NCI-H774 (cell line): ENCODE measurements around the gene MCEE.

Experiments
- DNase-seq: peaks from one replicate; lab custom pipeline; 2025; lab: John Stamatoyannopoulos, UW

The MCEE gene

DNA sequence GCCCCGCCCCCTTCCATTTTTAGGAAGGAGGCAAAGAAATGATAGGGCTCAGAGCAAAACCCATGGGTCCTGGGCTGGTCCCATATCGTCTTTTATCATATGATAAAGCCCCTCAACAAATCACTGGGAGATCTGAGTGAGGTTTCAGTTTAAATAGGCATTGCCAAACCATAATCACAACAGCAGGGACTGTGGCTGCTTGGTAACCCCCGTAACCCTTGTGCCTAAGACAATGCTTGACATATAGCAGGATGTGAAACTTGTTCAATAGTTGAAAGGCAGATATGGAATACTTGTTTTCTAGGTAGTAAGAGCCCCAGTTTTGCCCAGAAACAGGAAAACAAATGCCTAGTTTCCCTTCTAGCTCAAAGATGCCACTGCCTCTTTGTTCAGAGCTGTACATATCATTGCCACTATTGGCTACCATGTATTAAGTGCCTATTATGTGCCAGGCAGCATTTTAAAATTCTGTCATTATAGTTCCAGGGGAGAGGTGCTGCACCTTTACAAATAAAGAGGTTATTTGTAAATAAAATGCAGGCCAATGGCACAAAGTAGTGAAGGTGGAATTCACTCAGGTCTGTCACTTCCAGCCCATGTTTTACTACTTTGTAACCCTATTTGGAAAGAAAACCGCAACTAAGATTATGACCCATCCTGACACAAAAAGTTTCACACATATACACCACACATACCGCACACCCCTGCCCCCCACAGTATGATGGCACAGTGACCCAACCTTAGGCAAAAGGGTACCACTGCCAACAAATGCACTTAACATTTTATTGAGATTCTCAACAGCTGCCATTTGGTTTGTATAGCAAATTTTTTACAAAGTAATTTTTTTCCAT, 47.4 kb downstream of the MCEE start:
- no peak for DNase-seq

- no peak for DNase-seq
Measured at GRCh38 chr2:71078624-71079023, 51.4 kb downstream of the MCEE start.

- no peak for DNase-seq
Measured at GRCh38 chr2:71074893-71075395, 55.1 kb downstream of the MCEE start.

DNA sequence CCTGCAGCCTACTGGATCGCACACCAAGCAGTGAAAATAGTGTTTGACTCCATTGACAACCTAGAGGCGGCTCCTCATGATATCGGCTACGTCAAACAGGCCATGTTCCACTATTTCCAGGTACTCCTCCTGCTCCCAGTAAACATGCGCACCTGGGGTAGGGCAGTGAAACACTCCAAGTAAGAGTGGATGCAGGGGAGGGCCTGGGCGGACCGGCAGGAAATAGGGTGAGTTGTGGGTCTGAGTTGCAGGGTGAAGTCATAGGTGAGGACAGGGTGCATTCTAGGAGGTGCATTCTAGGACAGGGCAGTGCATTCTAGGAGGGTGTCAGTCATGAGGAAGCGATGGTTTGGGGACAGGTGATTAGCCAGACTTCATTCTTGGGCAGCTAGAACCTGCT, 56.6 kb downstream of the MCEE start:
- DNase-seq = no peak

- DNase-seq = no peak
Measured at GRCh38 chr2:71072492-71072891, 57.5 kb downstream of the MCEE start.

DNA sequence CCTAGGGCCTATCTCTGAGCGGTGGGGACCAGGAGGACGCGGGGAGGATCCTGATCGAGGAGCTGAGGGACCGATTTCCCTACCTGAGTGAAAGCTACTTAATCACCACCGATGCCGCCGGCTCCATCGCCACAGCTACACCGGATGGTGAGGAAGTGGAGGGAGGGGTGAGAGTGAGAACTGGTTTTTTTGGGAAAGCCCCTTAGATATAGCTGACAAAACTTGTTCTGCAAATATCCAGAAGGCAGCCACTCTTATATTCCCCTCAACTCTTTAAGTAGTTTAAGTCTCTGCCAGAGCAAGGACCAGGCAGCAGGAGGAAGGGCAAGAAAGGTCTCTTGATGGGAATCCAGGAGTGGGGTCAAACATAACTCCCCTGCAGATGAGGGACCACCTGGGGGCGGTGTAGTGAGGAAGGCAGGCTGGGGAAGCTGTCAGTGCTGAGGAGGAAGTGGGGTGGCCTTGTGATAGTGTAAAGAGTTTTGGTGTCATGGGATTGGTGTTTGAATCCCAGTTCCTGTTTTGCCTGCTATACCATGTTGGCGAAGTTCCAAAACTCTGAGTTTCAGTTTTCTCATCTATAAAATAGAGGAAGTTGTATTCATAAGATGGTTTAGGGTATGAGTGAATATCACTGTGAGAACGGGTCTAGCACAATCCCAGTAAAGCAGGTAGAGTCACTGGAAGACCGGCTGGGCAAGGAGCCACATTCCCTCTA, 58.2 kb downstream of the MCEE start:
- DNase-seq = no peak

DNA sequence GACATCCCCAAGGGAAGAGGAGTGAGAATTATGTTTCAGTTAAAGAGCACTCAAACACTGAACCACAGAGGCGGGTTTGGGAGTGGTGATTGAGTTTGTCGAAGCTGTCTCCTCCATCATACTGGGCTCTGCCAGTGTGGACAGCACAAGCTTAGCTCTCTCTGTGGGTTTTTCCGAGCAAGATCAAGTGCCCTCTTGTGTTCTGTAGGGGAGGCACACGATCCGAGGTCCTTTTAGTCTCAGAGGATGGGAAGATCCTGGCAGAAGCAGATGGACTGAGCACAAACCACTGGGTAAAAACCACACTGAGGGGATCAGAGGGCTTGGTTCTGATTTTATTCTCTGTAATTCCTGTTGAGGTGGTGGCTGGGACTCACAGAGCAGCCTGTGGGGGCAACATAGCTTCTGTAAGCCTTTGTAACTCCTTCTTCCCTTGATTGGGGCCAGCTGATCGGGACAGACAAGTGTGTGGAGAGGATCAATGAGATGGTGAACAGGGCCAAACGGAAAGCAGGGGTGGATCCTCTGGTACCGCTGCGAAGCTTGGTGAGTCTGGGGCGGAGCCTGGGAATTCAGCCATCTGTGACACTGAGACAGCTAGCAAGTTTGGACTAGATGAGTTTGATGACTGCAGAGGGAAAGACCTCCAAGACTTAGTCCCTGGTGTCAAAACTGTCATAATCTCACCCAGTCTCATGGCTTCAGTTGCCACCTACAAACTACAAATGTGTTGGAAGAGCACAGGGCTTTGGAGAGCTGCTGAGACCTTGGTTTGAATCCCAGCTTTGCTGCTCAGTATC, 59.5 kb downstream of the MCEE start:
- no peak for DNase-seq

GRCh38 chr2:71069376-71069775, 60.7 kb downstream of the MCEE start:
- DNase-seq = no peak

DNA sequence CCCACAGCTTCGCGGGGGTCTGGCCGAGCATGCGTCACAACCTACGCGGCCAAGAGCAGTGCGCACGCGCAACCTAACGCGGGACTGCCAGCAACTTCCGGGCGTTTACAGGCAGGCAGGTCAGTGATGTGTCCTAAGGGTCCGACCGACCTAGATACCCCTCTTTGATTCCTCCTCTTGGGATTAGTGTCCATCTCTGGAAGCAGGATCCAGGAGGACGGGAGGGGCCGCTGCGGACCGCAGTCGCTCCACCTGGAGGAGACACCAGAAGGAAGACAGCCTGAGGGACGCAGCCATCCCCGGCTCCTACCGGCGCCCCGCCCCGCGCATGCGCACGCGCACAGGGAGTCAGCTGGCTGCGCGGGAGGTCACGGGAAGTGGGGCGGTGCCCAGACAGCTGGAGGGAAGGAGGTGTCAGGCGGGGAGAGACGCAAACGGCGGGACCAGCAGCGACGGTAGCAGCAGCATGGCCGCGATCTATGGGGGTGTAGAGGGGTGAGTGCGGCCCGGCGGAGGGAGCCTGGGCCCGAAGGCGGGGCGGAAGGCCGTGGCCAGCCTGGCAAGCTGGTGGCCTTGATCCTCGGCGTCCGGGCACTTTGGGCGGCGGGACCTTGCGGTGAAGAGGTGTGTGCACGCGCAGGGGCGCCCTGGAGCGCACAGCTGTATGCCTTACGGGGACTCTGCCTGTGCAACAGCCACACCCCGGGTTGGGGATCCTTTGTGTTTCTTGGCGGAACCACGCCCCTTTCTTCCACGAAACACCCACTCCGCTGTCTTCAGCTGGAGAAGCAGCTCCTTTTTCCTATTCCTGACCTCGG, 61.6 kb downstream of the MCEE start, which contains the start of gene NAGK:
Gene NAGK, plus strand, starts transcription at position 431 of the 818 bp plus-strand sequence. Its CDS starts 36 bp downstream, at position 467.
- peak; percentile 93 for DNase-seq

- DNase-seq = no peak
Measured at GRCh38 chr2:71067567-71068217, 62.3 kb downstream of the MCEE start.

DNA sequence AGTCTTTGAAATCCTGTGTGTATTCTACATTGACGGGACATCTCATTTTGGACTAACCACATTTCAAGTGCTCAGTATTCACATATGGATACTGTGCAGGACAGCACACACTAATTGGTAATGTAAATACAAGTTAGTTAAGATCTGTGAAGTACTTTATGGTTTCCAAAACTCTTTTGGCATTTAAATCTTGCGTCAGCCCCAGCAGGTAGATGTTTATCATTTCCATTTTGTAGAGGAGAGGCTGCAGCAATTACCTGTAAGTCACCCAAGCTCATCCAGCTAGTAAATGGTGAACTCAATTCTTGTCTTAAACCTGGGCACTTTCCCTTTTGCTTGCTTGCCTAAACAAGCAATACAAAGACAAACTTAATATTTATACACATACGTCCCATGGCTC, 63.2 kb downstream of the MCEE start:
- DNase-seq = no peak

- no peak for DNase-seq
Measured at GRCh38 chr2:71064754-71065621, 65.0 kb downstream of the MCEE start.

- DNase-seq = no peak
Measured at GRCh38 chr2:71064110-71064611, 65.9 kb downstream of the MCEE start.

DNA sequence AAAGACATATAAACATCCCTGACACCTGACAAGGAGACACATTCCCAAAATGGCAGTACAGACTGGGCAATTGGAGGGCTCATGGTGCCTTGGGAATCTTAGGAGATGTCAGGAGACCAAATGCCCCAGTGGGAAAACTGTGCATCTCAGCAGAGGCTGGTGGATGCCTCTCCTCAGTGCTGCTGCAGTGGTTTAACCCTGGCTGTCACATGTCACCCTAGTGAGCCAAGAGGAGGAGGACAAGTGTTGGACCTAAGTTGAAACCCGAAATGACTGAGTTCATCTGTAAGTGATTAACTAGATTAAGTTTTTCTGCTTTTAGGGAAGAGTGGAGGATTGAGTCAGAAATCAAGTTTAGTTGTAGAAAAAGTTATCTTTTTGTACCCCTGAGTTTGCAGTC, 66.8 kb downstream of the MCEE start:
- DNase-seq = no peak

DNA sequence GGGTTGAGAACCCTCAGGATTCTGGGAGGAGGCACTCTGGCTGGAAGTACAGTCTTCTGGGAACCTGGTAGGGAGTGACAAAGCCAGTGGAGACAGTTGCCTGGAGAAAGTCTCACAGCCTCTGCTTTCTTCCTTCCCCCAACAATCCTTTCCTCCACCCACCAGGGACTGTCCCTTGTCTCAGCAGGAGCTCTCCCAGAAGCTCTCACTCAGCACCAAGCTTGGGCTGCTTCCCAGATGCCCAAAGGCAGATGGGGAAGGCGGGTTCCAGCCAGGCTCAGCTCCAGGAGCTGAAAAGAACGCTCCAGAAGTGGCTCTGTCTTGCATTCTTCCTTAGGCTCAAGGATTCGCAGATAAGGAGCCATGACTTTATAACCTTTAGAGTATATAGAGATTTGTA, 69.2 kb downstream of the MCEE start:
- no peak for DNase-seq

DNA sequence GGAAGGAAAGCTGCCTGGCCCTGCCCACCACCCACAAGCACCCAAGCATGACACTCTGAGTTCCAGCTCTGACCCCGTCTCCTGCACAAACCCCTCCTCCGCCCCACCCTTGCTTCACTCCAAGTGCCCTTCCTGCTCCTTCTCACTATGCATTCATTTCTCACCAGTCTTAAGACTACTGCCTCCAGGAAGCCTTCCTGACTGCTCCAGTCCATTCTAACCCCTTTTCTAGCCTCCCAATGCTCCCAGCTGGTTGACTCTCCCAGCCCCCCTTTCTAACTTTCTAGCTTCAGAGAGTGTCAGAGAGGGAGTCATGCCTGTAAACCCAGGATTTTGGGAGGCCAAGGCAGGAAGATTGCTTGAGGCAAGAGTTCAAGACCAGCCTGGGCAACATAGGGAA, 69.8 kb downstream of the MCEE start:
- no peak for DNase-seq
